ENCODE measurements around the gene LAMA2. TPM values are rescaled to one million over a fixed set of nuclear protein-coding genes. Genes with fewer than 3 reads are reported as not detected.

LAMA2 gene
- polyA plus RNA-seq, 1 of the 3 experiments (the other 2 are of a cell fraction) = 0.92 TPM

DNA sequence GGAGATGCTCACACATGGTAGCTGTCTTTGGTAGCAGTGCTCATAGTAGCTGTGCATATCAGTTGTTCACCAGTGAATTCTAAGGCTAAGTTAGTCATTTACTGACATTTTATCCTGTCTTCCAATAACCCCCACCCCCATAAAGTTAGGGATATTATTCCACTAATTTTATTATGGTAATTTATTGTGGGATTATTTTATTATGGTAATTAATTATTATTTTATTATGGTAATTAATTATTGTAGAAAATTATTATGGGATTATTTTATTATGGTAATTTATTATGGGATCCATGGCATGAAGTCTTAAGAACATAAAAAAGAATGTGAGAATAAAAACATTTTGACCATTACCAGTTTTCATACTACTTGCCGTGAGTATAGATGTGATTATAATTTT, 406.5 kb downstream of the LAMA2 start:
- no peak overlapping the region for H3K4me3 ChIP-seq (ENCODE audit: low read depth in 2 of 2, low read length in 1 of 2)
- H3K4me2 ChIP-seq = no peak overlapping the region
- H3K9me2 ChIP-seq = no peaks in the 10 kb centered on the region
- no peaks in the 10 kb centered on the region for H3K79me2 ChIP-seq (ENCODE audit: insufficient read depth)
- H3K27ac ChIP-seq (ENCODE audit: low read depth in 2 of 2, low read length in 1 of 2) = no peak overlapping the region
- H3K36me3 ChIP-seq (replicated peaks in 1 of 2; ENCODE audit: control insufficient read depth in 1 of 2, insufficient read depth in 2 of 2, low read length in 1 of 2) = no peaks in the 10 kb centered on the region
- no peak for DNase-seq
- POLR2A ChIA-PET = no interaction called here
- H3K9me3 ChIP-seq = no peaks in the 10 kb centered on the region
- WGBS (ENCODE audit: low lambda C conversion rate) = 45% methylated on average over 1 of the region's 1 CpG
- H3F3A ChIP-seq (replicated peaks; ENCODE audit: insufficient read depth) = no peaks in the 10 kb centered on the region
- no peak overlapping the region for H3K9ac ChIP-seq
- no peak overlapping the region for H2AFZ ChIP-seq (ENCODE audit: low read depth)
- H3K27me3 ChIP-seq (ENCODE audit: insufficient read depth) = peaks cover 36% of the 10 kb centered on the region
- CTCF ChIA-PET = no interaction called here
- no peaks in the 10 kb centered on the region for H3K4me1 ChIP-seq (ENCODE audit: control insufficient read depth in 1 of 2, insufficient read depth in 2 of 2, low read depth in 1 of 2, low read length in 1 of 2)
- no peaks in the 10 kb centered on the region for H4K20me1 ChIP-seq (ENCODE audit: insufficient read depth)
- TF ChIP-seq RFX5 (IDR thresholded peaks at IDR 0.05; ENCODE audit: low read length) = no peak
- TF ChIP-seq MEF2A (IDR thresholded peaks at IDR 0.05; ENCODE audit: borderline replicate concordance, low read depth) = no peak
- TF ChIP-seq, protein P1, sequence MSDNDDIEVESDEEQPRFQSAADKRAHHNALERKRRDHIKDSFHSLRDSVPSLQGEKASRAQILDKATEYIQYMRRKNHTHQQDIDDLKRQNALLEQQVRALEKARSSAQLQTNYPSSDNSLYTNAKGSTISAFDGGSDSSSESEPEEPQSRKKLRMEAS (IDR thresholded peaks at IDR 0.05; ENCODE audit: low read depth) = no peak
- no peak for TF ChIP-seq GABPA (IDR thresholded peaks at IDR 0.05; ENCODE audit: low read depth)
- TF ChIP-seq TEAD4 (IDR thresholded peaks at IDR 0.05; ENCODE audit: borderline replicate concordance, insufficient read depth) = no peak
- no peak for TF ChIP-seq FOXJ3 (CRISPR knock-in tag; IDR thresholded peaks at IDR 0.05)
- TF ChIP-seq ZBTB33 (IDR thresholded peaks at IDR 0.05; ENCODE audit: borderline replicate concordance, low read depth) = no peak
- TF ChIP-seq JUND (IDR thresholded peaks at IDR 0.05) = no peak
- TF ChIP-seq USF2 (IDR thresholded peaks at IDR 0.05; ENCODE audit: borderline replicate concordance, low read depth, low read length) = no peak
- TF ChIP-seq, protein P2, sequence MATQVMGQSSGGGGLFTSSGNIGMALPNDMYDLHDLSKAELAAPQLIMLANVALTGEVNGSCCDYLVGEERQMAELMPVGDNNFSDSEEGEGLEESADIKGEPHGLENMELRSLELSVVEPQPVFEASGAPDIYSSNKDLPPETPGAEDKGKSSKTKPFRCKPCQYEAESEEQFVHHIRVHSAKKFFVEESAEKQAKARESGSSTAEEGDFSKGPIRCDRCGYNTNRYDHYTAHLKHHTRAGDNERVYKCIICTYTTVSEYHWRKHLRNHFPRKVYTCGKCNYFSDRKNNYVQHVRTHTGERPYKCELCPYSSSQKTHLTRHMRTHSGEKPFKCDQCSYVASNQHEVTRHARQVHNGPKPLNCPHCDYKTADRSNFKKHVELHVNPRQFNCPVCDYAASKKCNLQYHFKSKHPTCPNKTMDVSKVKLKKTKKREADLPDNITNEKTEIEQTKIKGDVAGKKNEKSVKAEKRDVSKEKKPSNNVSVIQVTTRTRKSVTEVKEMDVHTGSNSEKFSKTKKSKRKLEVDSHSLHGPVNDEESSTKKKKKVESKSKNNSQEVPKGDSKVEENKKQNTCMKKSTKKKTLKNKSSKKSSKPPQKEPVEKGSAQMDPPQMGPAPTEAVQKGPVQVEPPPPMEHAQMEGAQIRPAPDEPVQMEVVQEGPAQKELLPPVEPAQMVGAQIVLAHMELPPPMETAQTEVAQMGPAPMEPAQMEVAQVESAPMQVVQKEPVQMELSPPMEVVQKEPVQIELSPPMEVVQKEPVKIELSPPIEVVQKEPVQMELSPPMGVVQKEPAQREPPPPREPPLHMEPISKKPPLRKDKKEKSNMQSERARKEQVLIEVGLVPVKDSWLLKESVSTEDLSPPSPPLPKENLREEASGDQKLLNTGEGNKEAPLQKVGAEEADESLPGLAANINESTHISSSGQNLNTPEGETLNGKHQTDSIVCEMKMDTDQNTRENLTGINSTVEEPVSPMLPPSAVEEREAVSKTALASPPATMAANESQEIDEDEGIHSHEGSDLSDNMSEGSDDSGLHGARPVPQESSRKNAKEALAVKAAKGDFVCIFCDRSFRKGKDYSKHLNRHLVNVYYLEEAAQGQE (IDR thresholded peaks at IDR 0.05; ENCODE audit: low read depth, low read length) = no peak
- TF ChIP-seq IRF3 (IDR thresholded peaks at IDR 0.05; ENCODE audit: low read depth, low read length) = no peak
- TF ChIP-seq EP300 (IDR thresholded peaks at IDR 0.05; ENCODE audit: borderline replicate concordance in 1 of 2, low read depth in 1 of 2, low read length in 1 of 2) = no peak
- no peak for TF ChIP-seq NRF1 (IDR thresholded peaks at IDR 0.05; ENCODE audit: low read depth, low read length)
- TF ChIP-seq CHD2 (IDR thresholded peaks at IDR 0.05; ENCODE audit: low read length, partially characterized antibody) = no peak
- no peak for TF ChIP-seq SIN3A (IDR thresholded peaks at IDR 0.05; ENCODE audit: borderline replicate concordance, low read depth, low read length)
- TF ChIP-seq, protein P3, sequence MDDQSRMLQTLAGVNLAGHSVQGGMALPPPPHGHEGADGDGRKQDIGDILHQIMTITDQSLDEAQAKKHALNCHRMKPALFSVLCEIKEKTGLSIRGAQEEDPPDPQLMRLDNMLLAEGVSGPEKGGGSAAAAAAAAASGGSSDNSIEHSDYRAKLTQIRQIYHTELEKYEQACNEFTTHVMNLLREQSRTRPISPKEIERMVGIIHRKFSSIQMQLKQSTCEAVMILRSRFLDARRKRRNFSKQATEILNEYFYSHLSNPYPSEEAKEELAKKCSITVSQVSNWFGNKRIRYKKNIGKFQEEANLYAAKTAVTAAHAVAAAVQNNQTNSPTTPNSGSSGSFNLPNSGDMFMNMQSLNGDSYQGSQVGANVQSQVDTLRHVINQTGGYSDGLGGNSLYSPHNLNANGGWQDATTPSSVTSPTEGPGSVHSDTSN (IDR thresholded peaks at IDR 0.05) = no peak

Data from SK-N-SH (cell line).